Head of caudate nucleus (tissue), 42 donors: Measurements from ENCODE around the gene ACP2.
"Not testable (repeated sequence)": the region's sequence is repeated elsewhere in the genome, so short reads cannot be mapped to it uniquely, and the experiment has no call there.

Experiments used
- DNase-seq, 42 donors: peaks; one replicate each; pipeline versions ENCODE4 v3.0.0 to v3.0.0-alpha.2; 2020 to 2021; ENCODE audit warnings: mixed read lengths in 7 of 42
- intact Hi-C: fragments of 100-400 bp; cut with DNase I; formaldehyde crosslinking; loops from one replicate; pipeline ENCODE4 v1.15.0; 2022

ACP2 gene

GRCh38 chr11:47216121-47216798 lies 32.4 kb downstream of the ACP2 start:
- DNase-seq: peak in 24 of 42 donors; percentile 6 to 77 (median 30)
- intact Hi-C loops: no loop called here

- DNase-seq: no peak
Measured at GRCh38 chr11:47215366-47215910, 33.2 kb downstream of the ACP2 start.

DNA sequence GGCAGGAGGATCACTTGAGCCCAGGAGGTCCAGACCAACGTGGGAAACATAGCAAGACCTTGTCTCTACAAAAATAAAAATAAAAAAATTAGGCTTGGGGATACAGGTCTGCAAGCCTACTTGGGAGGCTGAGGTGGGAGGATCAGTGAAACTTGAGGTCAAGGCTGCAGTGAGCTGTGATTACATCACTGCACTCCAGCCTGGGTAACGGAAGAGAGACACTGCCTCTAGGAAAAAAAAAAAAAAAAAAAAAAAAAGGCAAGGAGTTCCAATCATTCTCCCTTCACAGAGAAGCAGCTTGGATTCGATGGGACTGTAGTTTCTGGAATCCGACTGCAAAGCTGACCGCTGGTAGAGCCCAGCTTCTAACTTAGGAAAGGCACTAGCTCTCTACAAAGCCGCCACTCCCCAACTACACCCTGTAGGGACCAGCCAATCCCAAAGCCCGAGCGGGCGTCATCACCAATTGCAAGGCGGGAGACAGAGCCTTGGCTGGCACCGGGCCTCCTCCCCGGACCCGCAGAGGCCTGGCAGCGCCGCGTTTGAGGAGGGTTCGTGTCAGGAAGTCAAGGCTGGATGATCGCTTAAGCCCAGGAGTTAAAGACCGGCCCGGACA lies 34.6 kb downstream of the ACP2 start:
- intact Hi-C loops: loop anchor here (2.0 kb wide), 2 partner anchors 29 to 37 kb away; partner anchors contain the start of gene ARFGAP2

More at GRCh38 chr11:47215366-47215910, 33.2 kb downstream of the ACP2 start:
- intact Hi-C loops: loop anchor here (2.0 kb wide), 2 partner anchors 31 to 39 kb away; partner anchors contain the start of gene ARFGAP2

GRCh38 chr11:47212938-47213337 lies 35.7 kb downstream of the ACP2 start:
- intact Hi-C loops: no loop called here
- no peak for DNase-seq

More for the DNA sequence above, 34.6 kb downstream of the ACP2 start:
- DNase-seq: peak; percentile 91 to 99 (median 97)

DNA sequence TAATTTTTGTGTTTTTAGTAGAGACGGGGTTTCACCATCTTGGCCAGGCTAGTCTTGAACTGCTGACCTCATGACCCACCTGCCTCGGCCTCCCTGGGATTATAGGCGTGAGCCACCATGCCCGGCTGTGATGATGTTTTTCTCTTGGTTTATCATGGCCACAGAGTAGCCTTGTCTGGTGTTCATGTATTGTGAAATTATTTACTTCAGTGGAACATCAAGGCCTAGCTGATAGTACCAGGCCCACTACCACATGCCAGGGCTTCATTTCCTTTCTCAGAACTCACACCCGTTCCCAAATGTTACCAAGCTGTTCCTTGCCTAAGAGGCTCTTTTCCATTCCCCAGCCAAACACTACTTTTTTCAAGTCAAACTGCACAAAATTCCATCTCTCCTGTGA lies 40.0 kb downstream of the ACP2 start:
- intact Hi-C loops: no loop called here
- DNase-seq: no peak

DNA sequence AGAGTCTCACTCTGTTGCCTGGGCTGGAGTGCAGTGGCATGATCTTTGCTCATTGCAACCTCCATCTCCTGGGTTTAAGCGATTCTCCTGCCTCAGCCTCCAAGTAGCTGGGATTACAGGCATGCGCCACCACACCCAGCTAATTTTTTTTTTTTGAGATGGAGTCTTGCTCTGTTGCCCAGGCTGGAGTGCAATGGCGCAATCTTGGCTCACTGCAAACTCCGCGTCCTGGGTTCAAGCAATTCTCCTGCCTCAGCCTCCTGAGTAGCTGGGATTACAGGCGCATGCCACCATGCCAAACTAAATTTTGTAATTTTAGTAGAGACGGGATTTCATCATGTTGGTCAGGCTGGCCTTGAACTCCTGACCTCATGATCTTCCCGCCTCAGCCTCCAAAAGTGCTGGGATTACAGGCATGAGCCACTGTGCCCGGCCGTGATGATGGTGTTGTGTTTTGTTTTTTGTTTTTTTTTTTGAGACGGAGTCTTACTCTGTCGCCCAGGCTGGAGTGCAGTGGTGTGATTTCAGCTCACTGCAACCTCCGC lies 40.5 kb downstream of the ACP2 start:
- intact Hi-C loops, DNase-seq: not testable (repeated sequence)

- intact Hi-C loops: no loop called here
- no peak for DNase-seq
Measured at GRCh38 chr11:47207459-47207858, 41.2 kb downstream of the ACP2 start.

DNA sequence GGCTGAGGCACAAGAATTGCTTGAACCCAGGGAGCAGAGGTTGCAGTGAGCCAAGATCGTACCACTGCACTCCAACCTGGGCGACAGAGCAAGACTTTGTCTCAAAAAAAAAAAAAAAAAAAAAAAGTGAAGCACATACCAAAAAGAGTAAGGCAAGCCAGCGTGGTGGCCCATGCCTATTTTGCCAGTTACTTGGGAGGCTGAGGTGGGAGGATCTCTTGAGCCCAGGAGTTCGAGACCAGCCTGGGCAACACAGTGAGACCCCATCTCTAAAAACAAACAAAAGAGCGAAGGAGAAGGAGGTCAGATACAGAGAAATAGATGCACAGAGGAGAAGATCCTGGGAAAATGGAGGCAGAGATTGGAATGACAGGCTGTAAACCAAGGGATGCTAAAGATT lies 42.0 kb downstream of the ACP2 start:
- DNase-seq, intact Hi-C loops: not testable (repeated sequence)

DNA sequence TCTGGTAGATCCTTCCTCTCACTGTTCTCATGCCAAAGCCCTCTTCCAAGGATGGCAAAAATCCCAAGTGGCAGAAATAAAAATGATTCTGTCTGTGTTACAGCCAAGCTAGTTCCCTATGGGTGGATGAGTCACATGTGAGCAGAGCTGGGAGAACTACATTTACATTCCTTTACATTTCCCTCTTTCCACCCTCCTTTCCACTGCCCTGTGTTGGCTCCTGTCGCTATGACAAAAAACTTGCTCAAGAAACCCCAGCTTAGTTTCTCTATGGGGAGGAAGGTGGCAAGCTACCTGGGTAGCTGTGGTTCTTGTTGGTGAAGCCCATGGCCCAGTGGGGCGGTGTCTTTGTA lies 44.0 kb downstream of the ACP2 start:
- intact Hi-C loops: no loop called here
- DNase-seq: peak in 2 of 42 donors; percentile 6 to 9

GRCh38 chr11:47202576-47202975 lies 46.0 kb downstream of the ACP2 start:
- intact Hi-C loops: no loop called here
- no peak for DNase-seq

DNA sequence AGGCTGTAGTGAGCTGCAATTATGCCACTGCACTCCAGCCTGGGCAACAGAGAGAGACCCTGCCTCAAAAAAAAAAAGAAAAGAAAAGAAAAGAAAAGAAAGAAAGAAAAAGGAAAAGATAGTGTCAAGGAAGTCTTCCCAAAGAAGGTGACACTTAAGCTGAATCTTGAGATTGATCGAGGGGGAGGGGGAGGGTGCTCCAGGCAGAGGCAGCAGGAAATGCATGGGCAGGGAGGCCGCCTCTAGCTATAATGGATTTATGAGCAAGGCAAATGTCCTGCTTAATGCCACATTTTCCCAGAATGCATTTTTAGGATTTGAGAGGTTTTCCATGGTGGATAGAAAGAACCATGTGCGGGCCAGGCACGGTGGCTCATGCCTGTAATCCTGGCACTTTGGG lies 47.6 kb downstream of the ACP2 start:
- intact Hi-C loops: no loop called here
- DNase-seq: peak in 1 of 42 donors; percentile 7

- DNase-seq, intact Hi-C loops: not testable (repeated sequence)
Measured at GRCh38 chr11:47198161-47198560, 50.5 kb downstream of the ACP2 start.

GRCh38 chr11:47192111-47192510 lies 56.5 kb downstream of the ACP2 start:
- DNase-seq: no peak
- intact Hi-C loops: no loop called here

DNA sequence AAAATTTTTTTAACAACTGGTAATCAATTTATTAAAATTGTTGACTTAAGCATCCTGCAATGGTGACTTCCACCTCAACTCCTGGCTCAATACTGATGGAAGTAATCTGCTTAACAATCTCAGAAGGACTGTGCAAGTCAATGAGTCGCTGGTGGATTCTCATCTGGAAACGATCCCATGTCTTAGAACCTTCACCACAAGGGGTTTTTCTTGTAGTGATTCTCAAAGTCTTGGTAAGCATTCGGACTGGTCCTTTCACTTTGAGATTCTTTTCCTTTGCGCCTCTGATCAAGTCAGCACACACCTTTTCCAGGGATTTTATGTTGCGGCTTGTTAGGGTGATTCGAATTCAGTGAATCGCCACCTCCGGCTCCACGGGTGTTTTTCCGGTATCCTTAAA lies 57.5 kb downstream of the ACP2 start:
- intact Hi-C loops, DNase-seq: not testable (repeated sequence)
